Pancreas (tissue), 10 donors: Measurements from ENCODE around the gene NTHL1. TPM values are rescaled to one million over a fixed set of nuclear protein-coding genes. Genes with fewer than 3 reads are reported as not detected.

ENCODE experiments used
- ATAC-seq, 4 donors: fragments of 200-7000 bp; cut with Tn5 transposase; one replicate each; pipeline versions ENCODE4 v1.8.0 to v1.9.1; 2020; ENCODE audit warnings: mild to moderate bottlenecking in 4 of 4, moderate library complexity in 4 of 4
- DNase-seq, 6 donors: peaks; one replicate each; pipeline ENCODE4 v3.0.0-alpha.2; 2020
- FAIRE-seq: peaks from 2 replicates; lab custom pipeline; 2012; peaks lifted over from hg19 to GRCh38; lab: Jason Lieb, UNC
- H3K27ac ChIP-seq, 4 donors: fragments of 200-600 bp; sonication (generic); 1 replicate in 3 of 4; 2 replicates in 1 of 4; pipeline versions ENCODE4 v1.5.0 to v1.8.0; 2020
- H3K27me3 ChIP-seq, 4 donors: fragments of 200-600 bp; one replicate each; pipeline ENCODE4 v1.8.0; 2021
- H3K36me3 ChIP-seq, 3 donors: fragments of 200-600 bp; sonication (generic) in 1 of 3; one replicate each; pipeline versions ENCODE4 v1.5.0 to v1.8.0; 2020 to 2021
- H3K4me1 ChIP-seq, 3 donors: fragments of 200-600 bp; one replicate each; pipeline ENCODE4 v1.8.0; 2021
- H3K4me3 ChIP-seq, 4 donors: fragments of 200-600 bp; sonication (generic) in 2 of 4; one replicate each; pipeline versions ENCODE4 v1.5.0 to v1.8.0; 2020 to 2021
- H3K9me3 ChIP-seq, 4 donors: fragments of 200-600 bp; one replicate each; pipeline ENCODE4 v1.8.0; 2021
- CTCF ChIP-seq, 4 donors: fragments of 200-600 bp; sonication (generic) in 3 of 4; IDR thresholded peaks; one replicate each; pipeline versions ENCODE4 v1.5.0 to v1.8.0; 2021; ENCODE audit warnings: antibody characterized with exemption in 4 of 4
- WGBS, 2 donors: extraction: QIAGEN DNeasy Blood & Tissue Kit; methylation state at CpG; one replicate each; pipeline ENCODE4 v1.1.7; 2013; 5-methylcytosine and 5-hydroxymethylcytosine counted together
- intact Hi-C, 3 donors: fragments of 100-400 bp; cut with DNase I; formaldehyde crosslinking; loops; one replicate each; pipeline versions ENCODE4 v1.11.1 to v1.14.2; 2022
- polyA plus RNA-seq, 2 donors: library from polyadenylated mRNA; stranded (reverse); fragments of 200-250 nt; gene quantifications; one replicate each; pipeline ENCODE4 v1.2.3, GENCODE V29; 2013
- total RNA-seq, 6 donors: library from RNA; stranded (reverse); fragmentation: NEBNext Ultra II Directional in 4 of 6; extraction: Animal tissue kit (Norgen Biotek cat#: 25700) in 4 of 6; gene quantifications; one replicate each; pipeline versions ENCODE4 v1.2.1 to v1.2.4, GENCODE V29; 2021 to 2023
- donor health status: healthy with polysubstance abuse.
- donor health status: DM: no; HTN: no; CAD: no; lungs with moderate emphysema.
- donor health status: DM: no; HTN: no; CAD: no.
- donor health status: control.
- donor health status: control.
- donor health status: Bipolar disorder and iron deficiency.
- donor health status: DM: yes; HTN: yes; CAD: no.
- donor health status: DM: no; HTN: no; CAD: no.
- donor health status: DM: no; HTN: no; CAD: no.
- donor health status: DM: yes; HTN: yes; CAD: no.

NTHL1 gene
- total and polyA plus RNA-seq, 8 donors: 5.2 to 22.8 (median 8.9) TPM

- Histone ChIP-seq H3K4me1 (no peaks in the 10 kb centered on the region), H3K27ac (no peak overlapping the region), H3K36me3 (peaks cover 0 to 34% (median 0%) of the 10 kb centered on the region in 3 donors), H3K9me3 (no peaks in the 10 kb centered on the region), H3K27me3 (no peaks in the 10 kb centered on the region), H3K4me3 (no peak overlapping the region)
- ATAC-seq (no peak), DNase-seq (peak in 2 of 6 donors; percentile 16 to 63), FAIRE-seq (no peak)
- TF ChIP-seq CTCF (IDR thresholded peaks at IDR 0.05): no peak
- 93 to 94% methylated on average over 29 of the region's 29 CpGs for WGBS, 2 donors
- intact Hi-C loops: no loop called here
These were observed 23.2 kb upstream of the NTHL1 start for GRCh38 chr16:2070576-2071453.

DNA sequence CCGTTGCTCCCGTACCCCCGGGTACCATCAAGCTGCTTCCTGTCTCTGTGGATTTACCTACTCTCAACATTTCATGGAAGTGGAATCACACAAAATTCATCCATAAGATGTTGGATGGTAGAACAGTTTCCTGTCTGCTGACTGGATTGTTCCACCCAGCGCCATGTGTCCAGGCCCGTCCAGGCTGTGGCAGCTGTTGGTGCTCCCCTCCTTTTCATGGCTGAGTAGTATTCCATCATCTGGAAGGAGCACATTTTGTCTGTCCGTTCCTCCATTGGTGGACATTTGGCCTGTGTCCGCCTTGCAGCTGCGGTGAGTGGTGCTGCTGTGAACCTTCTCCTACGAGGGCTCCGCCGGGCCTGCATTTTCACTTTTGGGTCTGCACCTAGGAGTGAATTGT, 18.5 kb upstream of the NTHL1 start:
- no peak for ATAC-seq
- WGBS, 2 donors: 97 to 98% methylated on average over 11 of the region's 11 CpGs
- no peak overlapping the region for H3K4me3 ChIP-seq
- H3K27ac ChIP-seq: no peak overlapping the region
- no peak for DNase-seq
- intact Hi-C loops: no loop called here
- no peak for FAIRE-seq
- TF ChIP-seq CTCF (IDR thresholded peaks at IDR 0.05): no peak
- peaks cover 0 to 33% (median 0%) of the 10 kb centered on the region in 3 donors for H3K36me3 ChIP-seq
- H3K27me3 ChIP-seq: no peaks in the 10 kb centered on the region
- no peaks in the 10 kb centered on the region for H3K9me3 ChIP-seq
- no peaks in the 10 kb centered on the region for H3K4me1 ChIP-seq

GRCh38 chr16:2064368-2064945, 16.8 kb upstream of the NTHL1 start:
- WGBS, 2 donors: 92 to 94% methylated on average over 16 of the region's 16 CpGs
- intact Hi-C loops: no loop called here
- Histone ChIP-seq H3K4me3 (no peak overlapping the region), H3K36me3 (peaks cover 0 to 33% (median 0%) of the 10 kb centered on the region in 3 donors), H3K27ac (no peak overlapping the region), H3K4me1 (no peaks in the 10 kb centered on the region), H3K27me3 (no peaks in the 10 kb centered on the region), H3K9me3 (no peaks in the 10 kb centered on the region)
- no peak for FAIRE-seq
- DNase-seq: peak in 1 of 6 donors; percentile 48
- TF ChIP-seq CTCF (IDR thresholded peaks at IDR 0.05): no peak
- ATAC-seq: no peak

DNA sequence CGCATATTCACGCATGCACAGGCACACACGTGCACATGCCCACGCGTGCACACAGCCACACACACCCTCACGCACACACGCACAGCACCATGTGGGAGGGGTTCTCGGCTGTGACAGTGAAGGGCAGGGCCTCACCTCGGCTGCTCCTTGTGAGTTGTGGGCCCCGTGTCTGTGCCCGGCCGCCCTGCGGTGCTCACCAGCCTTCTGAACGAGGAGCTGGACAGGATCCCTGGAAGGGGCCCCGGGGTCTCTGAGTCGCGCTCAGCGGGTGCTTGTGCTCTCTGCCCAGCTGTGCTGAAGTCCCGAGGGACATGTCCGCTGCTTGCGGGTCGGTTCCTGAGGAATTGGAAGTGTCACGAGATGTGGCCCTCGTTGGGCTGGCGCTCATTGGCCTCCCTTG, 16.2 kb upstream of the NTHL1 start:
- ATAC-seq (no peak), FAIRE-seq (no peak), DNase-seq (peak in 2 of 6 donors; percentile 19 to 61)
- TF ChIP-seq CTCF (IDR thresholded peaks at IDR 0.05): no peak
- Histone ChIP-seq H3K4me1 (no peaks in the 10 kb centered on the region), H3K9me3 (no peaks in the 10 kb centered on the region), H3K27me3 (no peaks in the 10 kb centered on the region), H3K27ac (no peak overlapping the region), H3K4me3 (no peak overlapping the region), H3K36me3 (peaks cover 0 to 33% (median 0%) of the 10 kb centered on the region in 3 donors)
- 92 to 93% methylated on average over 25 of the region's 25 CpGs for WGBS, 2 donors
- intact Hi-C loops: no loop called here
